Iris pigment epithelial cell (primary cell): Measurements from ENCODE around the gene THAP4.

Source experiments
- DNase-seq: peaks from one replicate; pipeline ENCODE4 v3.0.0-alpha.2; 2011; ENCODE audit warnings: low read depth

The THAP4 gene

DNA sequence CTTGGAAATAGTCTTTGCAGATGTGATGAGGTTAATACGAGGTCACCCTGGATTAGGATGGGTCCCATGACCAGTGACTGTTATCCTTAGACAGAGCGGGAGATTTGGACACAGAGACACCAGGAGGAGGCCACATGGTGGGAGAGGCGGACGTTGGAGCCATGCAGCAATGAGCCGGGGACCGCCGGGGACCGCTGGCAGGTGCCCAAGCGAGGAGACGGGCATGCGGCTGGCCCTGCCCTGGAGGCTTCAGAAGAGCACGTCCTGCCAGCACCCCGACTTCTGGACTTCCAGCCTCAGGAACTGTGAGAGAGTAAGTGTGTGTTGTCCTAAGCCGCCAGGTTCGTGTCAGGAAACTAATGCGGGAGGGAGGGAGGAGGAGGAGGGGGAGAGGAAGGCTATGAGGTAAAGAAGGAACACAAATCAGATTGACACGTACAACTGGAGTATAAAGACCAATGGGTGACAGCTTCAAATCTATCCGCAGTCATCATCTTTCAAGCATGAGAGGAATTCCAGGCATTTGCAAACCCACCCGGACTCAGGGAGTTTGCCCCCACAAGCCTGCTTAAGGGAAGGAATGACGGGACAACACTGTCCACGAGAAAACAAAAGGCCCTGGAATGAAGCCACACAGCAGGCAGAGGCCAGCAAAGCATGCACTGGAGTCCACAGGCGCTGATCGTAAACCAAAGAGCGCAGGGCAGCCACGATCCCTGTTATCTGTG lies 90.0 kb downstream of the THAP4 start:
- DNase-seq, result peak; percentile 92

DNA sequence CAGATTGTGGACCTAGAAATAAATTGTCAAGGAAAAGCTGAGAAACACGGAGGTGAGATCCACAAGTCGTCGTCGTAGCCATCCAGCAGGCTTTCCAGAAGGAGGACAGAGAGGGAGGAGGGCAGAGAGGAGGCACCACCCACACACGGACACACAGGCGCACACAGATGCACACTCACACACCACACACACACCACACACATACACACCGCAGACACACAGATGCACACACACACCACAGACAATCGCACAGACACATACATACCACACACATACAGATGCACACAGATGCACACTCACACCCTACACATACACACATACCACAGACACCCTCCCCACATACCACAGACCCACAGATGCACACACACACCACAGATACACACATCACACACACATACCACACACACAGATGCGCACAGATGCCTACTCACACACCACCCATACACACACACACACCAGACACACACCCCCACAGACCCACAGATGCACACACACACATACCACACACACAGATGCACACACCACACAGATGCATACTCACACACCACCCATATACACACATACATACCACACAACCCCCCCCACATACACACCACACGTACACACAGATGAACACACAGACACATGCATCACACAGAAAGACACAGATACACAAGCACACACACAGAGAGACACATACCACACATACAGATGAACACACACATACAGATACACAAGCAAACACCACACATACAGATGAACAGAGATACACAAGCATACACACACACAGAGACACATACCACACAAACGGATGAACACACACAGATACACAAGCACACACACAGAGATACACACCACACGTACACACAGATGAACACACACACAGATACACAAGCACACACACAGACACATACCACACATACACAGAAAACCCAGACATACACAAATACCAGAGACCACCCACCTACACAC lies 91.2 kb downstream of the THAP4 start:
- no peak for DNase-seq

DNA sequence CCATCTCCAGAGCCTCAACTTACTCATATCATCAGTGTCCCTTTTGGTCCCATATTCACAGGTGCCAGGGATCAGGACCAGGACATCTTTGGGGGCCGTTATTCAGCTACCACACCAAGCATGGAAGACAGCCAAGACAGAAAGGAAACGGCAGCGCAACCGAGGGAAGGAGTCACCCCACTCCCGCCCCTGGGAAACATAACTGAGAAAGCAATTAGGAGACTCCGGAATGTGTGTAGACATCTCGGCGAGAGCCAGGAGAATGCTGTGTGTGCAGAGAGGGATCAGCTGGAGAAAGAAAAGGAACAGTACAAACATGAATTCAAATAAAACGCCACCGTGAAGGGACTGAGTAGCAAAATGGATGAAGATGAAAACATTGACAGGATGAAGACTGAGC lies 91.9 kb downstream of the THAP4 start:
- peak; percentile 76 for DNase-seq

GRCh38 chr2:241542278-241542605 lies 94.7 kb downstream of the THAP4 start:
- DNase-seq, result no peak

- no peak for DNase-seq
These were observed 95.2 kb downstream of the THAP4 start for GRCh38 chr2:241541564-241542277.

DNA sequence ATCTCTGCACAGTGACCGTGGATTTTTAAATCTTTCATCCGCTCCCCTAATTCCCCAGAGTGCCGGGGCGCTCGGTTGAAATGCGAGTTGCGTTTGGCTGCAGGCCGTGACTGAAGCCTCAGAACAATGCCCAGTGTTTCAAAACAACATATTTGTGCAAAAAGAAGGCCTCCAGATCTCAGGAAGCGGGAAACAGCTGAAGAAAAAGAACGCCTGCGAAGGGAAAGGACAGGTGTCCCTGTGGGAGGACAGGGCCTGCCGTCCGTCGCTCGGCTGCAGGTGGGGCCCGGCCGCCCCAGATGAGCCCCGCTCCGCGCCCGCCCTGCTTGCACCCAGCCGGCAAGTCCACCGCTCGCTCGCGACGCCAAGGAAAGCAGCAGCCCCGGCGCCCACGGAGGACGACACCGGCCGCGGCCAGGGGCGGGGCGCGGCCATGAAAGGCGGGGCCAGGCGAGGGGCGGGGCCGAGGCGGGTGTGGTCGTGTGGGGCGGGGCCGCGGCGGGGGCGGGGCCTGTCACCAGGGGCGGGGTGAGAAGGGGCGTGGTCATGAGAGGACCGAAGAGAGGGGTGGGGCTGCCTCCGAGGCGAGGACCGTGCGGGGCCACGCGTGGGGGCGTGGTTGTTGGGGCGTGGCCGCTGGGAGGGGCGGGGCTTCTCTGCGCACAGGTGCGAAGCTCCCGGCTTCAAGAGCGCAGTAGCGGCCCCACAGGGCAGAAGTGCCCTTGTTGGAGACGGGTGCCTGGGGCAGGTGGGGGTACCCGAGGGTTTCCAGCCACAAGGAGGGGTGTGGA lies 96.0 kb downstream of the THAP4 start:
- peak; percentile 64 for DNase-seq

DNA sequence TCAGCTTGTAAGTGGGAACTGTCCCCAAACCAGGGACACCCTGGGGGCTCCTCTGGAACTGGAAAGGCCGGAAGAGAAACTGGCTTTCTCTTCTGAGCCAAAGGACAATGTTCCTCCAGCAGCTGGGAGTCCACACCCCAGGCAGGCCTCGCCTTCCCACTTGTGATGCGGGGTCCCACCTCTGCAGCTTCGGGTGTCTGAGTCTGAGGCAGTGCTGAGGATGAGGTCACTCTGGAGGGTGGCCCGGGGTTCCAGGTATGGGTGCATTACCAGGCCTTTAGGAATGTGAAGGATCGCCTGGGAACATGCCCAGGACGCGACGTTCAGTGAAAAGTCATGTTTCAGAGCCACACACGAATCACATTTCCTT lies 96.6 kb downstream of the THAP4 start:
- no peak for DNase-seq

DNA sequence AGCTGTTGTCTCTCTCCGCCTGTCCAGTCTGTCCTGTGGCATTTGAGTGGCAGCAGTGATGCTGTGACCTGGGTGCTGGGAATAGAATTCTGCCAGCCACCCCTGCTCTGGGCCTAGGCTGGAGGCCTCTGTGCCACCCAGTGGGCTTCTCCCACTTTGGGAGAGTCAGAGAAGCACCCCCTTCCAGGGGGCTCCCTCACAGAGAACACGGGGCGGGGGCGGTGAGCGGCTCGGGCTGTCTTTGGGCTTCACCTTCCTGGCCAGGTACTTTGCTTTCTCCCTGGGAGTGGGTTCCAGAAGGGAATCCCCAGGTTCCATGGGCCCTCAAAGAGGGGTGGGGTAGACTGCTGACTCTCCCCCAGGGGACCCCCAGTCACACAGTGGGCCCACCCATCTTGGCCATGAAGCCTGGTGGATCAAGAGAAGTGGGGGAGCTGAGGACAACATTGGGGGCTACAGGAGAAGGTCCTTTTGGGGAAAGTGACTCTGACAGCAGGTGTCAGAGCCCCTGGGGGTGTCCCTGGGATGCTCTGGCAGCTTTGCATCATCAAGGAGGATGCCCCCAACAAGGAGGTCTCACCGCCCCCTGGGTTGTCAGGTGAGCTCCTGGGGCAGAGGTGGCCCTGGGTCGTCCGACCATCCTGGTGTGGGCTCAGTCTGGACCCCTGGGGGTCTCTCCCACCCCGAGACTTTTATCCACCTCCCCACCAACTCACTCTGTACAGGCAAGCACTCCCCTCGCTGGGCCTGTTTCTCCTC lies 97.2 kb downstream of the THAP4 start:
- DNase-seq, result no peak

- no peak for DNase-seq
These were observed 97.9 kb downstream of the THAP4 start for GRCh38 chr2:241538838-241539615.

DNA sequence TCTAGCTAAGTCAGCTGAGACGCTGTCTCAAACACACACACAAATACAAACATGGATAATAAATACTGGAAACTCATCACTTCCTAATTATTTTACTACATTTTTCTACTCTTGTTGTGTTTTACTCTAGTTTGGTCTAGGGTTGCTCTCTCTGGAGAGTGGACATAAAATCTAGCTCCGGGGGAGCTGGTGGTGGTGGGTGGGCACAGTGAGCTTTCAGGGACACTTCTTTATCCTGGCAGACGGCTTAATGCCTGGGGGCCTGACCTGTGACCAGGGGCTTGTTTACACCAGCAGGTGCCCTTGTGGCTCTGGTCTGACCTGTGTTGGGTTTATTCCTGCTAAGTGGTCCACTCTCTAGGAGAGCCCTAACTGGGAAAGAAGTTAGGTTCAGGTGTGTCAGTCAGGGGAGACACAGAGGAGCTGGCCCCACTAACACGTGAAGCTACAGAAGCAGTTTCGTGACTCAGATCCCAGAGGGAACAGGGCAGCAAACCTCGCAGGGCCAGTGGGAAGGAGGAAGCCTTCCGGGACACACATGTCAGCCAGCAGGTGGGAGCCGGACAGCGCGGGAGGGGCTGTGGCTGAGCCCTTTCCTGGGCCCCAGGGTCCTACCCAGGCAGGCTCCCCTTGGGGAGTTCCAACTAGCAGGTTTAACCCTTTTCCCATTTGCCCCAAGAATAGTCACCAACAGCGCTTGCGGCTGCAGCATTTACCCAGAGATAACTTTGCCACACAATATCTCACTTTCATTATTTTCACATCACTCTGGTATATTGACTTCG lies 100.9 kb downstream of the THAP4 start:
- no peak for DNase-seq

- DNase-seq, result no peak
These were observed 102.1 kb downstream of the THAP4 start for GRCh38 chr2:241534701-241535375.
